GM11168 (cell line): Measurements from ENCODE around the gene ZNF148.

Experiments
- in situ Hi-C: fragments of 300-500 bp; cut with MboI; formaldehyde crosslinking; loops from one replicate; pipeline ENCODE4 v1.12.0; 2022; ENCODE audit warnings: low sequenced_read_pairs; ENCODE audit not compliant: unreplicated experiment

Gene ZNF148

GRCh38 chr3:125194849-125195601 is 180.1 kb downstream of the ZNF148 start:
- in situ Hi-C loops = no loop called here

GRCh38 chr3:125194061-125194848 is 180.9 kb downstream of the ZNF148 start:
- in situ Hi-C loops = no loop called here

DNA sequence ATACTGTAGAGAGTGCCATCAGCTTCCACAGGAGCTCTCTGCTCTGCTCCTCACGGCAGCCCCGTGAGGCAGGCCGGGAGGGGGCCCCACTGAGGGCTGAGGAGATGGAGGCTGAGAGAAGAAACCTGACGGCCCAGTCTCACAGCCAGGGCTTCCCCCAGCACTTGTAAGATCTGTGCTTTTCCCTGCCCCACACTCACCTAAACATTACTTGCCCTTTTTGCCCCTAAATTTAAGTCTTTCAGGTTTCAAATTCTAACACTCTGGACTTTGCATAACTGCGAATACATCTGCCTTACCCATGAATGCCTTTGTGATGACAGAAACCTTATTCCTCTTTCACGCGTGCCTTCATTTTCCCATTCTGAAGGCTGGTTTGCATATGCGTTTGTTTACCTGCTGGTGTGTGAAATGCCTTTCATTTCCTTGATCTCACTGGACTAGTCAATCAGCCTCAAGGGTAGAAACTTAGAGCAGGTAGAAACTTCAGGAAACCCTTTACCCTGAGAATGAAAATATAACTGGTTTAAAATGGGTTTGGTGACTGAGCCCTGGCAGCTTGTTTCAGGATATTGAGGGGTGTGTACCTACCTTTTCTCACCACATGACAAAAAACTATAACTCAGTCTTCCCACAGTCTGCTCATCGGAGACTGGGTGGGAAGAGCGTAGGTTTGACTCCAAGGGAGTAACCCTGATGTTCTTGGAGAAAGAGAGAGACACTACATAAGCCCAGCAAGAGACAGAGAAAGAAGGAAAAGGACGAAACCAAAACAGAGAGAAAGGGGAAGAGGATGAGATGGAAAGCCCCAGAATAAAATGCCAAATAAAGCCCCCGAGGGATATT is 182.7 kb downstream of the ZNF148 start:
- in situ Hi-C loops = no loop called here

DNA sequence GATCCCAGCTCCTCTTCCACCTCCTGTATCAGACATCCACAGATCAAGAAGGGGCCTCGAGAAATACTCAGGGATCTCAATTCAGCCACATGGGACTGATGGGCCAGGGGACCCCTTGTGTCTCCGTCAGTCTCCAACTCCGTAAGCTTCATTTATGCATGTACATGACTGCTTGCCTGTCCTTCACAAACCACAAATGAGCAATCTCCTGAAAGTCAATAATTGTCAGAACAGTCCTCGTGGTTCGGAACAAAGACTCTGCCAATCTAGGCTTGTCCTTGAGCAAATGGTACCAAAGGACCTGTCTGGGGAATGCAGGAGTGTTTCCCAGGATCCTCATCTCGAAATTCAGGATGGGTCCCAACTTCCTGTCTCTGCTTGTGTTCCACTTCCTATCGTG is 183.4 kb downstream of the ZNF148 start:
- in situ Hi-C loops = no loop called here

DNA sequence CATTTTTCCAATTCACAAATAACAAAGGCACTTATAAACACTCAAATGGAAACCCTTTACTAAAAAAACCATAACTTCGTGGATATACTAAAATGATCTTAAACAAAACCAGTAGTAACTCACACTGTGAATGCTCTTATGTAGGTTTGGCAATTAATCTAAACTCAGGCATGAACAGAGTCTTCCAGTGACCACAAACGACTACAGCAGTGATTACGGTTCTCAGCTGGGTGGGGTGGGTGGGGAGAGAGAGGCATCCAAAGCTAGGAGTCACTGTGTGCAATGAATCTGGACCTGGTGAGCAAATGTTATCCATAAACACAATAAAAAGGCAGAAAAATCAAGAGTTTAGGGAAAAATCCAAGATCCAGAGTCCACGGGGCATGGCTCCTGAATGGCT is 183.9 kb downstream of the ZNF148 start:
- in situ Hi-C loops = no loop called here

DNA sequence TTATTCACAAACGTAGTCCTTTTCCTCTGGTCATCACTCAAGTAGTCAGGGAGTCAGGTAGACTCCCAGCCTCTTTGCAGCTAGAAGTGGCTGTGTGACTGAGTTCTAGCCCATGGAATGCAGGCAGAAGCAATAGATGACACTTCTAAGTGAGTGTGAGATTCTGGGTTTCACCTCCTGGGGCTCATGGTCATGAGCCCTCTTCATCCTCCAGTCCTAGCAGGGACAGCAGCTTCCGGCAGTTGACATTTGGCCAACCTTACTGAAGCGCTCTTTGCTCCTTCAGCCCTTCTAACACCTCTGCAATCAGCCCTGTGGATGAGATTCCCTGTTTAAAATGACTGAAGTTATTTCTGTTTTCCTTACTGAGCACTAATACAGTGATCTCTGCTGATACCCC is 184.3 kb downstream of the ZNF148 start:
- in situ Hi-C loops = no loop called here

DNA sequence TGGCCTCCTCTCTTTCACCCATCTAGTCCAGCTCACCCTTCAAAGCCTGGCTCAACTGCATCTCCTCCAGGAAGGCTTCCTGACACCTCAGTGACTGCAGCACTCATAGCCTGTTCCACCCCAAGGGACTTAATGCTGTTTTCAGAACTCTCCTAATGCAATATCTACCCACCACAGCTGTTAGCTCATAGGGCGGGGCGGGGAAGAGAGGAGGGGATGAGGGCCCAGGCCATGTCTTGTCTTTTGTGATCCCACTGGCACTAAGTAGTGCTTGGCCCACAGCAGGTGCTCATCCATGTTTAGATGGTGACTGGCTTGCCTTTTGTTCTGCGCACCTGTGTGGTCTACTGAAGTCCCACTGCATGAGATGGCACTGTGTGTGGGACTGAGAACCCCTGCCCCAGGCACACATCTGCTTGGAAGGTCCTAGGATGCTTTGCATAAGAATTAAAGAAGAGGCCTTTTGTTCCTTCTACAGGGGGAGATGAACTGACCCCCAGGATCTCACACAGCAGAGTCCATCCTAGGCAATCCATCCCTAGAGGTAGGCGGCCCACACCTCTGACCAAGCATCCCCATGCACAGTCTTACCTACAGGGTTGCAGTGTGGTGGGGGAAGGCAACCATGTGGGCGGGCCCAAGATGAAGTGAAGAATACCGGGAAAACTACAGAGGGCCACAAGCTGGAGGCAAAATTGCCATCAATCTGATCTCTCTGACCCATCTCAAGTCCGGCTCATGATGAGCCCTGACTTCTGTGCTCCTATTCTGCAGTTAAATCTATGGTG is 185.6 kb downstream of the ZNF148 start:
- in situ Hi-C loops = no loop called here

- in situ Hi-C loops = no loop called here
Measured at GRCh38 chr3:125188955-125189354, 186.2 kb downstream of the ZNF148 start.

GRCh38 chr3:125187599-125187910 is 187.6 kb downstream of the ZNF148 start:
- in situ Hi-C loops = no loop called here

DNA sequence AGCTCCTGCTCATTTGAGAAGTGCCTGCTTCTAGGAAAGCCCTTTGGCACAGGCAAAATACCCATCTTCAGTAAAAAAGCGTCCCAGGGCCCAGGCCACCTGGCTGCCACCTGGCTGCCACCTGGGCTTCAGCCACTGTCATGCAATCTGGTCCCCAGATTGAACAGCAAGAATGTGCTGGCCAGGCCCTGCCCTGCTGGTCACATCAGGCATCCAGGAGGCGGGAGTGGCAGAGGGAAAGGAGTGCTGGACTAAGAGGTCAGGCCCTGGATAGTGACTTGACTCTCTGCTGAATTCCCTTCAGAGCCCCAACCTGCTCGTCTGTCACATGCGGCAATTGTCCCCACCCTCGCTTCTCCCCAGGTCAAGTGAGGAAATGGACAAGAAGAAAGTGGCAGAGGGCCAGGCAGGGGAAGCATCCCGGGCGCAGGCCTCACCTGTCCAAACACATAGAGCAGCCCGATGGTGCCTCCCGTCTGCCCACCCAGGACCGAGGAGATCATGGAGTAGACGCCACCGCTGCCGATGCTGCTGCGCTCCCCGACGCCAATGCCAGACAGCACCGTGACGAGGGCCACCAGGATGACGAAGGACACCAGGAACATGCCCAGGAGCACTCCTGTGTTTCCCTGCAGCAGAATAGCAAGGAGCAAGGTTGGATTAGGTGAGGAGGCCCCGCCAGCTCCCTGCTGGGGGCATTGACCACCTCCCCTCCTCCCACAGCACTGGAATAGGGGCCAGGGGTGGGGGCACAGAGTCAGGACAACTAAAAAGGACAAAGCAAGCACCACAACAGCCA is 188.1 kb downstream of the ZNF148 start:
- in situ Hi-C loops = no loop called here

DNA sequence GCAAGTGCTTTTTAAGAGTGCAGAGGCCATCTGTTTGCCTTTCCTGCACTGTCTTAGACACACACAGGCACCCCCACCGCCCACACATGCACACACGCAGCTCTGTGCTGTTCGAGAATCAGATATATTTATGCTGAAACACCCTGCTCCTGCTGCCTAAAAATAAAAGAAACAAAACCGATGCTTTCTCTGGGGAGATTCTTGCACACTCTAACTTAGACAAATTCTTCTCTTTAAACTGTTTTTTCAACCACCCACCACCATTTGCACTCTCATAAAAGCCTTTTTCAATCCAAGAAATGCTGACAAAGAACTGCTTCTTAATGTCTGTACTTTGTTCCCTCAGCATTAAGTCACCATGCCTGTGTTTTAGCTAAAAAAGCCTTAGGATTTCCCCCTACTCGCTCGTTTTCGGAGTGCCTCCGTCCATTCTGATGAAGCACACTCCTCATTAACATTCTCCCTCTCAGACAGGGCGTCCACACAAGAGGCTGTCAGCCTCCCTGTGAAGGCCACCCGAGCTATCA is 188.8 kb downstream of the ZNF148 start:
- in situ Hi-C loops = no loop called here

GRCh38 chr3:125185805-125186204 is 189.3 kb downstream of the ZNF148 start:
- in situ Hi-C loops = no loop called here

GRCh38 chr3:125179884-125180240 is 195.3 kb downstream of the ZNF148 start:
- in situ Hi-C loops = no loop called here

GRCh38 chr3:125179143-125179883 is 195.8 kb downstream of the ZNF148 start:
- in situ Hi-C loops = no loop called here

DNA sequence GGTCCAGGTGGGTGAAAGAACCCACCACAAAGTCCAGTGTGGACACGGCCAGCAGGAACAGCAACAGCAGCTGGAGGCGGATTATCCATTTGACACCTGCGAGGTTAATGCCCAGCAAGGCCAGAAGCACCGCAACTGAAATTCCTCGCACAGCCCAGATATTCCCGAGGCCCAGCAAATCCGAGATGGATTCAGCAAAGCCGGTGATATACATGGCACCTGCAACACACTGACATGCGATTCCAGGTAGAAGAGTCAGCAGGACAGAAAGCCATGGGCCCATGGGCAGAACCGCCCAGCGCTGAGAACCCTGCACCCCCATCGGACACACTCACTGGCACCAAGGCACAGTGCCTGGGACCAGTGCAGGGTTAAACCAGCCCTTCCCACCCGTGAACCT is 197.4 kb downstream of the ZNF148 start:
- in situ Hi-C loops = no loop called here
